ENCODE results near the gene GJB1. TPM values are rescaled to one million over a fixed set of nuclear protein-coding genes. Genes with fewer than 3 reads are reported as not detected.

Gene GJB1
- total RNA-seq, 2 experiments from 2014 or later: not detected

GRCh38 chrX:71175531-71175930 is 47.5 kb upstream of the GJB1 start:
- Histone ChIP-seq H3K79me2 (ENCODE audit: insufficient read depth, low read depth, low read length) (no peaks in the 10 kb centered on the region), H3K4me3 (ENCODE audit: low read depth, low read length, poor library complexity, severe bottlenecking) (no peak overlapping the region), H3K9me2 (ENCODE audit: insufficient read depth, low read length) (no peaks in the 10 kb centered on the region), H2AFZ (ENCODE audit: low read length) (no peak overlapping the region), H3K27ac (ENCODE audit: low read depth, low read length, poor library complexity, severe bottlenecking) (no peak overlapping the region), H3K4me1 (ENCODE audit: insufficient read depth, low read length, poor library complexity, severe bottlenecking) (peaks cover 6% of the 10 kb centered on the region), H3K4me2 (ENCODE audit: low read length) (no peak overlapping the region), H3K36me3 (ENCODE audit: insufficient read depth, low read length) (peaks cover 53% of the 10 kb centered on the region), H4K20me1 (ENCODE audit: insufficient read depth, low read length) (no peaks in the 10 kb centered on the region), H3K9me3 (ENCODE audit: low read length) (no peaks in the 10 kb centered on the region)
- DNase-seq (ENCODE audit: low spot score): no peak
- CTCF ChIA-PET (ENCODE audit: unreplicated experiment): no interaction called here
- TF ChIP-seq EZH2phosphoT487 (IDR thresholded peaks at IDR 0.05; ENCODE audit: borderline replicate concordance, low read depth, low read length) (no peak), CTCF (conservative IDR thresholded peaks at IDR 0.05; ENCODE audit: low read length) (no peak)
- BruUV-seq (replicated peaks): no TSS peak
- intact Hi-C loops (cut with micrococcal nuclease; ENCODE audit: unreplicated experiment): loop anchor here (10.0 kb wide), 1 partner anchor 181 kb away; no protein-coding TSS in a partner anchor
- POLR2A ChIA-PET: interaction anchor here (0.7 kb wide), 1 partner anchor 107 kb away, joined by 3 read pairs; no protein-coding TSS in a partner anchor

GRCh38 chrX:71177327-71177726 is 45.7 kb upstream of the GJB1 start:
- intact Hi-C loops (cut with micrococcal nuclease; ENCODE audit: unreplicated experiment): loop anchor here (10.0 kb wide), 1 partner anchor 183 kb away; no protein-coding TSS in a partner anchor

More at GRCh38 chrX:71177327-71177726, 45.7 kb upstream of the GJB1 start:
- Histone ChIP-seq H4K20me1 (ENCODE audit: insufficient read depth, low read length) (no peaks in the 10 kb centered on the region), H3K4me1 (ENCODE audit: insufficient read depth, low read length, poor library complexity, severe bottlenecking) (peaks cover 19% of the 10 kb centered on the region), H2AFZ (ENCODE audit: low read length) (no peak overlapping the region), H3K4me2 (ENCODE audit: low read length) (no peak overlapping the region), H3K36me3 (ENCODE audit: insufficient read depth, low read length) (peaks cover 54% of the 10 kb centered on the region), H3K4me3 (ENCODE audit: low read depth, low read length, poor library complexity, severe bottlenecking) (no peak overlapping the region), H3K27ac (ENCODE audit: low read depth, low read length, poor library complexity, severe bottlenecking) (no peak overlapping the region), H3K9me2 (ENCODE audit: insufficient read depth, low read length) (no peaks in the 10 kb centered on the region), H3K9me3 (ENCODE audit: low read length) (no peaks in the 10 kb centered on the region), H3K79me2 (ENCODE audit: insufficient read depth, low read depth, low read length) (no peaks in the 10 kb centered on the region)
- POLR2A ChIA-PET: no interaction called here
- no peak for TF ChIP-seq EZH2phosphoT487 (IDR thresholded peaks at IDR 0.05; ENCODE audit: borderline replicate concordance, low read depth, low read length)
- TF ChIP-seq CTCF (conservative IDR thresholded peaks at IDR 0.05; ENCODE audit: low read length): no peak
- no TSS peak for BruUV-seq (replicated peaks)
- CTCF ChIA-PET (ENCODE audit: unreplicated experiment): no interaction called here
- no peak for DNase-seq (ENCODE audit: low spot score)
